Measurements from ENCODE around the gene TMEM175.

The TMEM175 gene

DNA sequence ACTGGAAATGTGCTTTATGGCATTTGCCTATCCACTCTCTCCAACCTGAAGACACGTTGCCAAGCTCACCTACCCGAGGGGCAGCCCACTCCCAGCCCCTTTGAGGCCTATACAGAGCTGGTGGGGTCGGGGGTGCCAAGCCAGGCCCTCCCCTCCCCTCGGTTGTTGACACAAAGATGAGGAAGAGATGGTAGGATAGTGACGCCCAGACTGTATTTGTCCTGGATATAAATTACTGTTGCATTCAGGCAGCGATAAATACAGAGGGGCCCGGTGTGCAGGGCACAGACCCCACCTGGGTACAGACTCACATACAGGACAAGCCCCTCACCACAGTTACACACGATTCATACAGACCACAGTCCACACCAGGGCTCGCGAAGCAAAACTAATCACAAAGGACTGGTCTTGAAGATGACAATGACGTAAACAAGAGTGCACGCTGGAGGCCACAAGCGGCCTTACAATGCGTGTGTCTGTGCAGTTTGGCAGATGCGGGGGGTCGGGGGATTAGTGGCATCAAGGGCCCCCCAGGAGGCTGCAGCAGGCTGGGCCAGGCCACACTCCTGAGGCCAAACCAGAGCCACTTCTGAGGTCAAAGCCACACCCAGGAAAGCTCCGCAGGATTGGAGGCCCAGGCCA is 26.6 kb downstream of the TMEM175 start:
- no peak for DNase-seq (ENCODE audit: low read depth)

- DNase-seq (ENCODE audit: low read depth), result no peak
These were observed 27.3 kb downstream of the TMEM175 start for GRCh38 chr4:959338-960139.

DNA sequence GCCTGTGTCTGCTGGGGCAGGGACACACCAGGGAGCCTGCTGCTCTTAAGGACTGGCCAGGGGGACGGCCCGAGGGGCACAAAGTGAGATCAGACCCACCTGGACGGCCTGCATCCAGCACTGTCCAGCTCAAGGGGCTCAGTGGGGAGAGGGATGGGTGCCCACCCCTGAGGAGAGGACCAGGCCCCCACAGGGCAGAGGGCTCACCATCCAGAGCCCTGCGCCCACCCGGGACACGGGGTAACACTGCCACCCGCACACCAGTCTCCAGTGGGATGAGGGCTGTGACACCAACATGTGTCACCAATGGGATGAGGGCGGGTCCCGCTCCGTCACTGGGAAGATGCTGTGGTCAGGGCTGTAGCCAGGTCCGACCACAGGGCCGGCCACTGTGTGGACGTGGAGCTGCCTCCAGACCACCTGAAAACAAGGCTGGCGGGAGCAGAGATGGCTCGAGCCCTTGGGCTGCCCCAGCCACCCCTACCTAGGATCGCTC is 27.9 kb downstream of the TMEM175 start:
- DNase-seq (ENCODE audit: low read depth), result no peak

- DNase-seq (ENCODE audit: low read depth), result no peak
These were observed 28.5 kb downstream of the TMEM175 start for GRCh38 chr4:960636-961350.

- no peak for DNase-seq (ENCODE audit: low read depth)
These were observed 29.3 kb downstream of the TMEM175 start for GRCh38 chr4:961351-962230.

DNA sequence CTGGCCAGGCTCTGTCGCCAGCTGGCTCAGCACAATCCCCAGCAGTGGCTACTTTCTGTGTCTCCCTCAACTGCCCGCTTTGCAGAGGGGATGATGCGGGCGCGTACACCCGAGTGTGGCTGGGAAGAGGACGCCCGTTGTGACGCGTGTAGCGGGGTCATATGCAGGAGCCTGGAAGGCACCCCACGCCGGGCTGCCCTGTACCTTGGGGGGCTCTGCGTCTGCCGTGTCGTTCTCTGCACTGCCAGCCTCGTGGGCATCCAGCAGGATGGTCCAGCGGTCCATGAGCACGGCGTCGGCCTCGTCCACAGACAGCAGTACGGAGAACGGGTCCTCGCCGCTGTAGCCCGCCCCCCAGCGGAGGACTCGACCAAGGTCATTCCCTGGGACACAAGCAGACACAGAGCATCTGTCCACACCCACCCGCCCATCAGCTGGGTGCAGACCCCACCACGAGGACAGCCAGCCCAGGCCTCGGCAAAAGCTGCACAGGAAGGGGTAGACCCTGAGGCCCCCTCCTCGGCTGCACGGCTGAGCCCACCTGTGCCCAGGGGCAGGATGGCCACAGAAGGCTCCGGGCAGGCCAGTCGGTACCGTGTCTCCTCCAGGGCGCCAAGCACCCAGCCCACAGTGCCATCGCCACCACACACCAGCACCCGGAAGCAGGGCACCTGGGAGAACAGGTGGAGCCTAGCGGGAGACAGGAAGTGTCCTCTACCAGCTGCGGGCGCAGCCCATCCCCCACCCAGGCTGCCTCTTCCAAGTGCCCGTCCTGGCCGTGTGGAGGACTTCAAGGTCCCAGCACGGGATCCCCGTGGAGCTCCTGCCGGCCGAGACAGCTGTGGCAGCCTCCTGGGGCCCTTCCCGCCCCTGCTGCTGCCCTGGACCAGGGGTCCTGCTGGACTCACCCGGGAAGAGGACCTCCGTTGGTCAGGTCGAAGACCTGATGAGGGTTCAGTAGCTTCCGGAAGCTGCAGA is 30.3 kb downstream of the TMEM175 start:
- no peak for DNase-seq (ENCODE audit: low read depth)

GRCh38 chr4:963276-964225 is 31.3 kb downstream of the TMEM175 start:
- no peak for DNase-seq (ENCODE audit: low read depth)

- DNase-seq (ENCODE audit: low read depth), result no peak
These were observed 32.2 kb downstream of the TMEM175 start for GRCh38 chr4:964346-965025.

GRCh38 chr4:965048-965765 is 32.9 kb downstream of the TMEM175 start:
- DNase-seq (ENCODE audit: low read depth), result no peak

- DNase-seq (ENCODE audit: low read depth), result no peak
These were observed 33.5 kb downstream of the TMEM175 start for GRCh38 chr4:965766-966134.

DNA sequence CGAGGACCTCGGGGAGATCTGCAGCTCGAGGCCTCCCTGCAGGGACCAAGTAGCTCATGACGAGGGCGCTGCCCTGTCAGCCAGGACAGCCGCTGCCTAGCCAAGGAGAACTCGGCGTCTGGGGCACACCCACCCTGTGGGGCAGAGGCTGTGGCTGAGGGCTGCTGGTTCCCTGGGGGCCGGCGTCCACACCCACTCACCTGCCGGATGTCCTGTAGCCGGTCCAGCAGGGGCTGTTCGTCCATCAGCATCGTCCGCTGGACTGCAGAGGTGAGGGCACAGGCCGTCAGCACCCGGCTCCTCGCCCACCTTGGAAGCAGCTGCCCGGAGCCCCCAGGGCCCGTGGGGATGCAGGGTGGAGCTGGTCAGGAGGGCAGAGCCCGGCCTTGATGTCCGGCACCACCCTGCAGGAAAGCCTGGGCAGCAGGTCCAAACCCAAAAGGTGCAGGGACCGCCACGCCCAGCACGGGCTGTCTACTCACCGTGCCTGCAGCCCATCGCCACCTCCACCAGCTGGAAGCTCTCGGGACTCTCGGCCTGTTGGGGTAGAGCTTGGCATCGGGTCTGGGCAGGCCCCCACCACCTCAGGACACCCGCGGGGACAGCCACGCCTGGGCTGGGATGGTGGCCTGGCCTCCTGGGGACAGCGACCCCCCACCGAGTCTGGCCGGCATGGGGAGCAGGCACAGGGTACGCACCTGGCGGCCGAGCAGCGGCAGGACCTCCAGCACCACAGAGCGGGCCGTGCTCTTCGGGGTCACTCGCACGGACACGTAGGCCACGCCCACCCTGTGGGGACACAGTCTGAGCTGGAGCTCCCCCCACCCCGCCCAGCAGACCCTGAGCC is 34.2 kb downstream of the TMEM175 start:
- DNase-seq (ENCODE audit: low read depth), result no peak

- DNase-seq (ENCODE audit: low read depth), result no peak
These were observed 35.1 kb downstream of the TMEM175 start for GRCh38 chr4:967113-968104.

DNA sequence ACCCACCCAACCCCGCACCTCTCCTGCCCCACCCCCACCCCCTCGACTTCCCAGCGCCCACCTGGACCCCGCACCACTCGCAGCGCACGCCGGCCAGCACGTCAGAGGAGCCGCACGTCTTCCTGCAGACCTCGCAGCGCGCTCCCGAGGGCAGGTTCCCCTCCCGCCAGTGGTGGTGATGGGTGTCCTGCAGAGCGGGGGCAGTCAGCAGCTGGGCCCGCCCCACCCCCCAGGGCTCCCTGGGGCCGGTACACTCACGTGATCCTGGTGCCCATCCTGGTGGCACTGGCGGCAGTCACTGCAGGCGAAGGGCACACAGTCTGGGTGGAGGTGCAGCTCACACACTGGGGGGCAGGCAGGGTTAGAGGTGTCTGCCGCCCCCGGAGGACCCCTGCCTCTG is 36.0 kb downstream of the TMEM175 start:
- DNase-seq (ENCODE audit: low read depth), result no peak

DNA sequence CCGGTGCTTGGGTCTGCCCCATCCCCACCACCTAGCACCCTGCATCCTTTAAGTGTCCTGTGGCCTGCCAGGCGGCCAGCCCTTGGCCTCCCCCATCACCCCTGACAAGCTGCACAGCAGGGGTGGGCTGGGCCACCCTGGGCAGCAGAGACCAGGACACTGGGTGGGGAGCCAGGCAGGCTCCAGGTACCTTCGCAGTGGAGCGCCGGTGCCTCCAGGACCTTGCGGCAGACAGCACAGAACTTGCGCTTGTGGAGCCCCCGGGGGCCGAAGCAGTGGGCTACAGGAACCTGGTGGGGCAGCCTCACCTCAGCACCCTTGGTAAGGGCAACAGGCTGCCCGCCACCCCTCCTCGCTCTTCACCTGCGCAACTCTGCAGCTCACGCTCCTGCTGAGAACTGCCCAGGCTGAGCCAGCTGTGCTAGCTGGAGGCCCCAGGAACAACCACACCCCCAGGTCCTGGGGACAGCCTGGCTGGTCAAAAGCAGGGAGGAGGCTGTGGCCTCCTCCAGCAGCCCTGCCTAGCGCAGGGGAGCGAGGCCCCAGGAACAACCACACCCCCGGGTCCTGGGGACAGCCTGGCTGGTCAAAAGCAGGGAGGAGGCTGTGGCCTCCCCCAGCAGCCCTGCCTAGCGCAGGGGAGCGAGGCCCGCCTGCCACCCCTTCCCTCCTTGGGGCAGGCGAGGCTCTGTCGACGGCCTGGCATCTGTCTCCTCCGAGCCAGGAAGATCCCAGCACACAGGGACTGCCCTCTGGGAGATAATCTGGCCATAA is 36.5 kb downstream of the TMEM175 start:
- no peak for DNase-seq (ENCODE audit: low read depth)

DNA sequence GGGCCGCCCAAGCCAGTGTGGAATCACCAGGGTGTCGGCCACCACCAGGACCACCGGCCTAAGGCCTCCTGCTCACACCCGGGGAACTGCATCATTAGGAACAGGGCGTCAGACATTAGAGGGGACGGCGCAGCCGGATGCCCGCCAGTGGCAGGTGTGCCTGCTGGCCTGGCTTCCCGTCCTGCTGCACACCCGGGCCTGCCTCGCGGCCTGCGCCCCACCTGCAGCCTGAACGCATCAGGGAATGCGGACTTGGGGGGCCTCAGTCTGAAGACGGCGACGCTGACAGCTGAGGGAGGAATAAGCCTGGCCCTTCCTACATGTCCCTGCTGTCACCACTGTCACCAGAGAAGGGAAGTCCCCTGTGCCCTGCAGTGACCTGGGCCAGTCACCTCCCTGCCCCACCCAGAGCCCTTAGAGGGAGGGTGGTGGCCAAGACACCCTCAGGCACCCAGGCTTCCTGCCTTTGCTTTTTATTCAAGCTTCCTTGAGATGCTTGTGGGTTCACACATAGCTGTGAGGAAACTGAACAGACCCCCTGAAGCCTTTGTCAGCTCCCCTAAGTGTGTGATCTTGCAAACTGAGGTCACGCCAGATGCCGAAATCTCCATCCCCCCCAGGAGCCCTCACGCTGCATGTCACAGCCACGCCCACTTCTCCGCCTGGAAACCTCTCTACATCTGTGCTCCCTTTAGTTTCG is 37.9 kb downstream of the TMEM175 start:
- DNase-seq (ENCODE audit: low read depth), result no peak
